Neural progenitor cell (in vitro differentiated cells): Measurements from ENCODE around the gene ESRRG. TPM values are rescaled to one million over a fixed set of nuclear protein-coding genes. Genes with fewer than 3 reads are reported as not detected.

Experiments
- DNase-seq: peaks from one replicate; pipeline ENCODE4 v3.0.0-alpha.2; 2016; ENCODE audit warnings: low spot score
- H2AFZ ChIP-seq: fragments of 200-600 bp; sonication (generic); replicated peaks from 2 replicates; pipeline ENCODE4 v1.6.1; 2016; ENCODE audit warnings: antibody characterized with exemption
- H3F3A ChIP-seq: fragments of 200-600 bp; sonication (generic); 2 replicates; pipeline ENCODE4 v1.6.1; 2016; ENCODE audit warnings: antibody characterized with exemption, low read depth
- H3K27ac ChIP-seq: fragments of 200-600 bp; sonication (generic); 2 replicates; pipeline ENCODE4 v1.5.1; 2016; ENCODE audit warnings: mild to moderate bottlenecking
- H3K27me3 ChIP-seq: fragments of 200-600 bp; sonication (generic); 2 replicates; pipeline ENCODE4 v1.6.1; 2016; ENCODE audit warnings: mild to moderate bottlenecking, moderate library complexity
- H3K36me3 ChIP-seq: fragments of 200-600 bp; sonication (generic); 2 replicates; pipeline ENCODE4 v1.5.1; 2016
- H3K4me1 ChIP-seq: fragments of 200-600 bp; sonication (generic); 2 replicates; pipeline ENCODE4 v1.6.1; 2016; ENCODE audit warnings: mixed run types
- H3K4me2 ChIP-seq: fragments of 200-600 bp; sonication (generic); 2 replicates; pipeline ENCODE4 v1.6.1; 2016
- H3K4me3 ChIP-seq: fragments of 200-600 bp; sonication (generic); 2 replicates; pipeline ENCODE4 v1.5.1; 2016
- H3K79me2 ChIP-seq: fragments of 200-600 bp; sonication (generic); 2 replicates; pipeline ENCODE4 v1.6.1; 2016; ENCODE audit warnings: low read depth
- H3K9ac ChIP-seq: fragments of 200-600 bp; sonication (generic); 2 replicates; pipeline ENCODE4 v1.6.1; 2016
- H3K9me3 ChIP-seq: fragments of 200-600 bp; sonication (generic); 2 replicates; pipeline ENCODE4 v1.5.1; 2016; ENCODE audit warnings: low read depth
- H4K20me1 ChIP-seq: fragments of 200-600 bp; sonication (generic); 2 replicates; pipeline ENCODE4 v1.6.1; 2016; ENCODE audit warnings: low read depth
- H3K27ac Mint-ChIP-seq: 3 replicates; pipeline ENCODE4 v1.8.0; 2021; ENCODE audit warnings: mixed read lengths
- H3K27me3 Mint-ChIP-seq: 2 replicates; pipeline ENCODE4 v1.8.0; 2022; ENCODE audit warnings: low read depth, mild to moderate bottlenecking, inconsistent platforms, moderate library complexity, mixed read lengths; ENCODE audit not compliant: insufficient read depth
- H3K36me3 Mint-ChIP-seq: 3 replicates; pipeline ENCODE4 v1.8.0; 2021; ENCODE audit warnings: mixed read lengths
- H3K4me1 Mint-ChIP-seq: 3 replicates; pipeline ENCODE4 v1.8.0; 2021; ENCODE audit warnings: mixed read lengths
- H3K4me3 Mint-ChIP-seq: 3 replicates; pipeline ENCODE4 v1.8.0; 2021; ENCODE audit warnings: mild to moderate bottlenecking, moderate library complexity, mixed read lengths
- H3K9me3 Mint-ChIP-seq: 3 replicates; pipeline ENCODE4 v1.8.0; 2020; ENCODE audit warnings: mixed read lengths
- EZH2 ChIP-seq: fragments of 200-600 bp; sonication (generic); IDR thresholded peaks from 2 replicates; pipeline ENCODE4 v1.6.1; 2017; ENCODE audit warnings: antibody characterized with exemption, mild to moderate bottlenecking, moderate library complexity
- EZH2phosphoT487 ChIP-seq: fragments of 200-600 bp; sonication (generic); IDR thresholded peaks from 2 replicates; pipeline ENCODE4 v1.6.1; 2017; ENCODE audit warnings: antibody characterized with exemption
- total RNA-seq: library from RNA; depleted of rRNA; stranded (reverse); fragments of >200 nt; gene quantifications from 2 replicates; pipeline ENCODE4 v1.2.3, GENCODE V29; 2015; ENCODE audit warnings: low replicate concordance
- TF ChIP-seq, protein P1 (sequence below): fragments of 200-600 bp; sonication (generic); IDR thresholded peaks from 2 replicates; pipeline ENCODE4 v1.5.1; 2017; ENCODE audit warnings: antibody characterized with exemption, mild to moderate bottlenecking

The ESRRG gene
- total RNA-seq, 1 donor from 2014 or later: 3.0 TPM

DNA sequence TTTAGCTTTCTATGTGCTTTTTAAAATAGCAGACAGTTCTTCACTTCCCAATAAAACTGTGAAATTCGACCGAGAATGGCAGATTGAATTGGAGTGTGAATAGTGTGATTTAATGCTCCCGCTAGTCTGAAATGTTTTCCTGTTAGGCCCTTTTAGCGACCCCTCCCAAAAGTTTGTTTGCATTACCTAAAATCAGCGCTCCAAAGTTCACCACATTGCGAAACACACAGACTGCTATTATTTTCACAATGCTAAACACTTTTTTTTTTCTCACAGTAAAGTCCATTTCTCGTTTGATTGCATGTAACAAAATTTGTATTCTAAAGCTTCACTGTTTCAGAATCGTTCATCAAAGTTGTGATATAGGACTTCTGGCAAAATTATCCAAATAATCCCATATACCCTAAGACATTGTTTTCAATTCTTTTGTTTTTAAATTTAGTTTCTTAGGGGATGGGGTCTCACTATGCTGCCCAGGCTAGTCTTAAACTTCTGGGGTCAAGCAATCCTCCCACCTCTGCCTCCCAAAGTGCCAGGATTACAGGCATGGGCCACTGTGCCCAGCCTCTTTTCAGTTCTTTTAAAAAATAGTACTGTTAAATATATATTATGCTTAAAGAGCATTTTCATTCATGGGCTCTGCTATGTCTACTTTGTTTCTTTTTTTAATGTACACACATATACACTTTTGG, 223.5 kb downstream of the ESRRG start:
- no peak for DNase-seq
- Mint-ChIP-seq H3K9me3 (peaks cover 2% of the 10 kb centered on the region), H3K4me3 (no peak overlapping the region), H3K27me3 (no peaks in the 10 kb centered on the region), H3K36me3 (peaks cover 2% of the 10 kb centered on the region), H3K4me1 (peaks cover 25% of the 10 kb centered on the region), H3K27ac (no peak overlapping the region)
- Histone ChIP-seq H2AFZ (no peak overlapping the region), H3K4me1 (peaks cover 5% of the 10 kb centered on the region), H3K4me2 (no peak overlapping the region), H3K9ac (no peak overlapping the region), H3K27me3 (no peaks in the 10 kb centered on the region), H4K20me1 (no peaks in the 10 kb centered on the region), H3K27ac (no peak overlapping the region), H3K4me3 (no peak overlapping the region), H3K9me3 (no peaks in the 10 kb centered on the region), H3K36me3 (no peaks in the 10 kb centered on the region), H3K79me2 (no peaks in the 10 kb centered on the region), H3F3A (no peaks in the 10 kb centered on the region)
- TF ChIP-seq, protein P1, sequence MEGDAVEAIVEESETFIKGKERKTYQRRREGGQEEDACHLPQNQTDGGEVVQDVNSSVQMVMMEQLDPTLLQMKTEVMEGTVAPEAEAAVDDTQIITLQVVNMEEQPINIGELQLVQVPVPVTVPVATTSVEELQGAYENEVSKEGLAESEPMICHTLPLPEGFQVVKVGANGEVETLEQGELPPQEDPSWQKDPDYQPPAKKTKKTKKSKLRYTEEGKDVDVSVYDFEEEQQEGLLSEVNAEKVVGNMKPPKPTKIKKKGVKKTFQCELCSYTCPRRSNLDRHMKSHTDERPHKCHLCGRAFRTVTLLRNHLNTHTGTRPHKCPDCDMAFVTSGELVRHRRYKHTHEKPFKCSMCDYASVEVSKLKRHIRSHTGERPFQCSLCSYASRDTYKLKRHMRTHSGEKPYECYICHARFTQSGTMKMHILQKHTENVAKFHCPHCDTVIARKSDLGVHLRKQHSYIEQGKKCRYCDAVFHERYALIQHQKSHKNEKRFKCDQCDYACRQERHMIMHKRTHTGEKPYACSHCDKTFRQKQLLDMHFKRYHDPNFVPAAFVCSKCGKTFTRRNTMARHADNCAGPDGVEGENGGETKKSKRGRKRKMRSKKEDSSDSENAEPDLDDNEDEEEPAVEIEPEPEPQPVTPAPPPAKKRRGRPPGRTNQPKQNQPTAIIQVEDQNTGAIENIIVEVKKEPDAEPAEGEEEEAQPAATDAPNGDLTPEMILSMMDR: no peak
- no peak for TF ChIP-seq EZH2
- no peak for TF ChIP-seq EZH2phosphoT487

DNA sequence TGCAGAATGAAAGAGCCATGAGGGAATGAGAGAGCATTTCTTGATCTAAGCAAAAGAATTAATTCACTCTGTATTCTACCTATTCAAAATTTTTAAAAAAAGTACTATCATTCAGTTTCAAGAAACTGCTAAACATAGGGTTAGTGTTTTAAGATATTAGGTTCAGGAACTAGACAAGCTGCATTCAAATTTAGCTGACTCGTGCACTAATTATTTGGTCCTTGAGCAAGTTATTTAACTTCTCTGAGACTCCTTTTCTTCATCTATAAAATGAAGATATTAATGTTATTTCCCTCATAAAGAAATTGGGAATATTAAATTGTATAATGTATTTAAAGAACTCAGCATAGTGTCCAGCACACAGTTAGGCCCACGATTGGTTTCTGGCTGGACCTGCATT, 225.0 kb downstream of the ESRRG start:
- Mint-ChIP-seq H3K36me3 (peaks cover 3% of the 10 kb centered on the region), H3K4me3 (no peak overlapping the region), H3K27me3 (no peaks in the 10 kb centered on the region), H3K4me1 (peaks cover 25% of the 10 kb centered on the region), H3K9me3 (peaks cover 9% of the 10 kb centered on the region), H3K27ac (no peak overlapping the region)
- Histone ChIP-seq H3K9me3 (no peaks in the 10 kb centered on the region), H3K36me3 (no peaks in the 10 kb centered on the region), H3K79me2 (no peaks in the 10 kb centered on the region), H3K9ac (no peak overlapping the region), H4K20me1 (no peaks in the 10 kb centered on the region), H3K4me1 (peaks cover 5% of the 10 kb centered on the region), H3K4me2 (no peak overlapping the region), H3K27ac (no peak overlapping the region), H2AFZ (no peak overlapping the region), H3K4me3 (no peak overlapping the region), H3F3A (no peaks in the 10 kb centered on the region), H3K27me3 (no peaks in the 10 kb centered on the region)
- DNase-seq: no peak
- no peak for TF ChIP-seq EZH2
- TF ChIP-seq, protein P1: no peak
- TF ChIP-seq EZH2phosphoT487: no peak

DNA sequence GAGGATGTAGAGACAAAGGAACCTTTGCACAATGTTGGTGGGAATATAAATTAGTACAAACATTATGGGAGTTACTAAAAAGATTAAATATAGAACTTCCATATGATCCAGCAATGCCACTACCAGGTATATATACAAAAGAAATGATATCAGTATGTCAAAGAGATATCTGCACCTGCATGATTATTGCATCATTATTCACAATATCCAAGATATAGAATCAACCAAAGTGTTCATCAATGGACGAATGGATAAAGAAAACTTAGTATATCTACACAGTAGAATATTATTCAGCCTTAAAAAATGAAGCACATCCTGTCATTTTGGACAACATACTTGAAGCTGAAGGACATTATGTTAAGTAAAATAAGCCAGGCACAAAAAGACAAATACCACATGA, 238.2 kb downstream of the ESRRG start:
- H3K27me3 Mint-ChIP-seq: peaks cover 3% of the 10 kb centered on the region
- H3K4me3 Mint-ChIP-seq: no peak overlapping the region
- Histone ChIP-seq H3K27me3 (peaks cover 36% of the 10 kb centered on the region), H3K4me1 (no peaks in the 10 kb centered on the region), H3K4me2 (no peak overlapping the region), H3K4me3 (no peak overlapping the region), H3F3A (no peaks in the 10 kb centered on the region), H3K9ac (no peak overlapping the region), H3K79me2 (no peaks in the 10 kb centered on the region), H4K20me1 (no peaks in the 10 kb centered on the region), H3K27ac (no peak overlapping the region), H3K9me3 (no peaks in the 10 kb centered on the region), H2AFZ (no peak overlapping the region), H3K36me3 (no peaks in the 10 kb centered on the region)
- TF ChIP-seq, protein P1: no peak
- TF ChIP-seq EZH2 (no peak), EZH2phosphoT487 (no peak)
- peaks cover 24% of the 10 kb centered on the region for H3K9me3 Mint-ChIP-seq
- peaks cover 7% of the 10 kb centered on the region for H3K36me3 Mint-ChIP-seq
- H3K4me1 Mint-ChIP-seq: no peaks in the 10 kb centered on the region
- DNase-seq: no peak
- no peak overlapping the region for H3K27ac Mint-ChIP-seq
